Stimulated activated CD8-positive, alpha-beta memory T cell treated with anti-CD3 and anti-CD28 coated beads, Interleukin-4, amount 100 ng/mL, for 48 hours (primary cell): ENCODE data around the gene CILP2.
A peak's percentile ranks its signal among the peaks of the same experiment; 100 is the strongest.

Experiments used
- DNase-seq: peaks from one replicate; pipeline ENCODE4 v3.0.0-alpha.2; 2020

Gene CILP2

DNA sequence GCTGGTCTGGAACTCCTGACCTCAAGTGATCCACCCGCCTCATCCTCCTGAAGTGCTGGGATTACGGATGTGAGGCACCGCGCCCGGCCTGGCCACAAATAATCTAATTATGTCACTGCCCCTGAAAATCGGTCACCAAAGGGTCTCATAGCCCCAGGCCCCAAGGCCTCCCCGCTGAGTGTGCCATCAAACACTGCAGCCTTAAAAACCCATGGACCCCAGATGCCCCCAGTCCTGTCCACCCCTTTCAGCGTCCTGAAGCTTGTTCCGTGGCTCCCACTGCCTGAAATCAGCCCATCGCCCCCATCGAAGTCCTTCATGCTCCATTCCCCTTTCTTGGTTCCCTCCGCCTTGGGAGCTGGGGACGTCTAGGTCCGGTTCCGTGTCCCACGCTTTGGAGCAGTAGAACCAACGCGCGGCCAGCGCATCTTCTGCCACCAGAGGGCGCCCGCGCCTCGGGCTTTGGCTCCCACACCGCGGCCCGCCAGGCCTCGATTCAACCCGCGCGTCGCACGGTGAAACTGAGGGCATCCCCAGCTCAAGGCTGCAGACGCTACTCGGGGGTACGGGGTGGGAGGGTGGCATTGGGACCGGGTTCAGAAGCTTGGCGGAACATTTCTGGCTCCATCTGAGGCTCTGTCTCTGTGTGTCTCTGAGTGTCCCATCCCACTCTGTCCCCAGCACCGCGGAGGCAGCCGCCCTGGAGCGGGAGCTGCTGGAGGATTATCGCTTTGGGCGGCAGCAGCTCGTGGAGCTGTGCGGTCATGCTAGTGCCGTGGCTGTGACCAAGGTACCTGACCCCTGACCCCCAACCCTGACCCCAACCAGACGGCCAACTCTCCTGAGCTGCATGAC lies 5.9 kb upstream of the CILP2 start:
- peak; percentile 94 for DNase-seq

GRCh38 chr19:19532806-19533701 lies 5.0 kb upstream of the CILP2 start:
- no peak for DNase-seq

DNA sequence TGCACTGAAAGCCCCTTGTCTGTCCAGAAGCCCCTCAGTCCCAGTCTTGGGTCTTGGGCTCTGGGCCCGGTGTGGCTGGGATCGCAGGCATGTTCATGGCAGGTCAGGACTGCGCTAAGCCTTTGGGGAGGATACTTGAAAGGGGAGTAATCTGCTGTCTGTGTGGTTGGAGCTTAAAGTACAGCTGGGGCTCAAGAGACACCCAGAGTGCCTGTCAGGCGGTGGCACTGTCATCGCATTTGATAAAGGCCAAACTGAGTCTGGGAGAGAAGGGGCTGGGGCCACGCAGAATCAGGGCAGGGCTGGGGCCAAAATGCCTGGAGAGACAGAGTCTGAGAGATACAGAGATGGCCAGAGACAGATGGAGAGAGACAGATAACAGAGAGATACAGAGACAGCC lies 4.2 kb upstream of the CILP2 start:
- no peak for DNase-seq

GRCh38 chr19:19534556-19535265 lies 3.4 kb upstream of the CILP2 start:
- no peak for DNase-seq

GRCh38 chr19:19535311-19536191 lies 2.5 kb upstream of the CILP2 start:
- no peak for DNase-seq

DNA sequence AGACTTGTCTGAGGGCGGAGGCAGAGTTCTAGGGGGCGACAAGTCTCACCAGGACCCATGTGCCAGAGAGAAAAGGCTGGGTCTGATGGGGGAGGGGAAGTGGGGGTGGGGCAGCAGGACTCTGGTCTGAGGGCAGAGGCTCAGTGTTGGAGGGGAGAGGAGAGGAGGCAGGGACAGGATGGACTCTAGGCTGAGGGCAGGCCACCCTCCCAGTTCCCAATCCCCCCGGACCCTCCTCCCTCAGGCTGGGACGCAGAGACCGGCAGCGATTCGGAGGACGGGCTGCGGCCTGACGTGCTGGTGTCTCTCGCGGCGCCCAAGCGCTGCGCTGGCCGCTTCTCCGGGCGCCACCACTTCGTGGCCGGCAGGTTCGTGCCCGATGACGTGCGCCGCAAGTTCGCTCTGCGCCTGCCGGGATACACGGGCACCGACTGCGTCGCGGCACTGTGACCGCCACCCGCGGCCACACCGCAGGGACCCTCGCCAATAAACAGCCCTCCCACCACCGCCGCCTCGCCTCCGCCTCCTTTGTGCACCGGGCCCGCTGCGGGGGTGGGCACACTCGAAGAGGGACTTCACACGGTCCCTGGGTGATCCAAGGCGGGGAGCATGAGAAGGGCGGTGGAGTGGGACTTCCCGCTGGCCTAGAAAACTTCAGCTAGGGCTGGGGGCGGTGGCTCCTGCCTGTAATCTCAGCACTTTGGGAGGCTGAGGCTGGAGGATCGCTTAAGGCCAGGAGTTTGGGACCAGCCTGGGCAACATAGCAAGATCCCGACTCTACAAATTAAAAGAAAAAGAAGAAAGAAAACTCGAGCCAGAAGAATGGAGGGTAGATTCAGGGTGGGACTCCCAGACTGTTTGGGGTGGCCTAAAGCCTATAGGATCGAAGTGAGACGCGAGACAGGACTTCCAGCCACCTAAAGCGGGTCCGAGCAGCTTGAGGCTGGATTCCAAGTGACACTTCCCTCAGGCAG lies 703 bp upstream of the CILP2 start:
- no peak for DNase-seq

DNA sequence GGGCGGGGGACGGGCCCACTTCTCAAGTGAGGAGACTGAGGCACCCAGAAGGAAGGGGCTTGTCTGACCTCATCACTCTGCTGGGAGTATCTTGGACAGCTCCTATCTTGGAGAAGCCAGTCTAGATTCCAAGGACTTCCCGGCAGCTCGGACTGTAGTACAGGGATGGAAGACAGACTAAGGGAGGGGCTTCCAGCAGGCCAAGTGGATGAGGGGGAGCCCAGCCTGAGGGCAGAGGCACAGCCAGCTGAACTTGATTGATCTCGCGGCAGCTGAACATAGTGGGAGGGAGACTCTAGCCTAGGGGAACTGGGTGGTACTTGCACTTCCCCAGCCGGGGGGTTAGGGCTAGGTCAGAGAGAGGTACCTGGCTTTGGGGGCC lies 711 bp downstream of the CILP2 start:
- no peak for DNase-seq

- no peak for DNase-seq
These were observed 1.6 kb downstream of the CILP2 start for GRCh38 chr19:19539698-19540063.

DNA sequence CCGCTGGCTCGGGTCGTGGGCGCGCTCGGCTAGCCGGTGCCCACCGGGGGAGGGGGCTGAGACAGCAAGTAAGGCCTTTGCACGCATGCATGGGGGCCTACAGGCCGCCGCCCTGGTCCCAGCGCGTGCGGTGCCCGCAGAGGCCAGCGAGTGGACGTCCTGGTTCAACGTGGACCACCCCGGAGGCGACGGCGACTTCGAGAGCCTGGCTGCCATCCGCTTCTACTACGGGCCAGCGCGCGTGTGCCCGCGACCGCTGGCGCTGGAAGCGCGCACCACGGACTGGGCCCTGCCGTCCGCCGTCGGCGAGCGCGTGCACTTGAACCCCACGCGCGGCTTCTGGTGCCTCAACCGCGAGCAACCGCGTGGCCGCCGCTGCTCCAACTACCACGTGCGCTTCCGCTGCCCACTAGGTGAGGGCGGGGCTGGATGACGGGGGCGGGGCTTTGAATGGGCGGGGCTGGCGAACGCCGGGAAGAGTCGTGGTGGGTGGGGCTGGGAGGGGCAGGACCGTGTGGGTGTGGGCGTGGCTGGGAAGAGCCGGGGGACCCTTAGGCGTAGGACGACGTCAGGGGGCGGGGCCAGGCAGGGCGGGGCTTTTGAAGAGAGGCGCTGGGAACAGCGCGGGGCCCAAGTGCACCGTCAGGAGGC lies 2.1 kb downstream of the CILP2 start:
- peak; percentile 90 for DNase-seq

- peak; percentile 93 for DNase-seq
These were observed 2.9 kb downstream of the CILP2 start for GRCh38 chr19:19540715-19541515.

GRCh38 chr19:19541616-19542015 lies 3.6 kb downstream of the CILP2 start:
- no peak for DNase-seq

- DNase-seq = no peak
These were observed 4.4 kb downstream of the CILP2 start for GRCh38 chr19:19542507-19542906.

DNA sequence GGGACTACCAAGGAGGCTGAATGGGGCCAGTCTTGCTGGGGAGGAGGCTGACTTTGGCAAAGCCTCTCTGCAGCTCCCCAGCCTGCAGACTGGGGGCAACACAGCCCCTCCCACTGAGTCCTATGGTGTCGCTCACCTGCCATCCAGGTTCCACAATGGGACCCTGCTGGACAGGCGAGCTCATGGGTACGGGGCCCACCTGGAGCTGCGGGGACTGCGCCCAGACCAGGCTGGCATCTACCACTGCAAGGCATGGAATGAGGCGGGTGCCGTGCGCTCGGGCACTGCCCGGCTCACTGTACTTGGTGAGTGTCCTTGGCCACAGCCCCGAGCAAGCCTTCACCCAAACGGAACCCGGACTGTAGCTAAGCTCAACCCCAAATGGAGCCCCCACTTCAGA lies 5.0 kb downstream of the CILP2 start:
- DNase-seq = no peak

GRCh38 chr19:19543640-19544039 lies 5.6 kb downstream of the CILP2 start:
- no peak for DNase-seq

DNA sequence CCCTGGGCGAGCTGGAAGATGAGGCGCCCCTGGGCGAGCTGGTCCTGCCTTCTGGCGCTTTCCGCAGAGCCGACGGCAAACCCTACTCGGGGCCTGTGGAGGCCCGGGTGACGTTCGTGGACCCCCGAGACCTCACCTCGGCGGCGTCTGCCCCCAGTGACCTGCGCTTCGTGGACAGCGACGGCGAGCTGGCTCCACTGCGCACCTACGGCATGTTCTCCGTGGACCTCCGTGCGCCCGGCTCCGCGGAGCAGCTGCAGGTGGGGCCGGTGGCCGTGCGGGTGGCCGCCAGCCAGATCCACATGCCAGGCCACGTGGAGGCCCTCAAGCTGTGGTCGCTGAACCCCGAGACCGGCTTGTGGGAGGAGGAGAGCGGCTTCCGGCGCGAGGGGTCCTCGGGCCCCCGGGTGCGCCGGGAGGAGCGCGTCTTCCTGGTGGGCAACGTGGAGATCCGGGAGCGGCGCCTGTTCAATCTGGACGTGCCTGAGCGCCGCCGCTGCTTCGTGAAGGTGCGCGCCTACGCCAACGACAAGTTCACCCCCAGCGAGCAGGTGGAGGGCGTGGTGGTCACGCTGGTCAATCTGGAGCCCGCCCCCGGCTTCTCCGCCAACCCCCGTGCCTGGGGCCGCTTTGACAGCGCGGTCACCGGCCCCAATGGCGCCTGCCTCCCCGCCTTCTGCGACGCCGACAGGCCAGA lies 6.3 kb downstream of the CILP2 start:
- no peak for DNase-seq

DNA sequence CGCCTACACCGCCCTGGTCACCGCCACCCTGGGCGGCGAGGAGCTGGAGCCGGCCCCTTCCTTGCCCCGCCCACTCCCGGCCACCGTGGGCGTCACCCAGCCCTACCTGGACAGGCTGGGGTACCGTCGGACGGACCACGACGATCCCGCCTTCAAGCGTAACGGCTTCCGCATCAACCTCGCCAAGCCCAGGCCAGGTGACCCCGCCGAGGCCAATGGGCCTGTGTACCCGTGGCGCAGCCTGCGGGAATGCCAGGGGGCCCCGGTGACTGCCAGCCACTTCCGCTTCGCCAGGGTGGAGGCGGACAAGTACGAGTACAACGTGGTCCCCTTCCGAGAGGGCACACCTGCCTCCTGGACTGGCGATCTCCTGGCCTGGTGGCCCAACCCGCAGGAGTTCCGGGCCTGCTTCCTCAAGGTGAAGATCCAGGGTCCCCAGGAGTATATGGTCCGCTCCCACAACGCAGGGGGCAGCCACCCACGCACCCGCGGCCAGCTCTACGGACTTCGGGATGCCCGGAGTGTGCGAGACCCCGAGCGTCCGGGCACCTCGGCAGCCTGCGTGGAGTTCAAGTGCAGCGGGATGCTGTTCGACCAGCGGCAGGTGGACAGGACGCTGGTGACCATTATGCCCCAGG lies 7.0 kb downstream of the CILP2 start:
- DNase-seq = no peak

DNA sequence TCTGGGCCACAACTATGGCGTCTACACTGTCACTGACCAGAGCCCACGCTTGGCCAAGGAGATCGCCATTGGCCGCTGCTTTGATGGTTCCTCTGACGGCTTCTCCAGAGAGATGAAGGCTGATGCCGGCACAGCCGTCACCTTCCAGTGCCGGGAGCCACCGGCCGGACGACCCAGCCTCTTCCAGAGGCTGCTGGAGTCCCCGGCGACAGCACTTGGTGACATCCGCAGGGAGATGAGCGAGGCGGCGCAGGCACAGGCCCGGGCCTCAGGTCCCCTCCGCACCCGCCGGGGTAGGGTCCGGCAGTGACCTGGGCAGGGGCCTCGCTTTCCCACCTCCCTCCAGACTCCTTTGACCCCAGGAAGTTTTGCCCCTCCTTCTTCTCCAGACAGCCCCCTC lies 7.6 kb downstream of the CILP2 start:
- DNase-seq = no peak

GRCh38 chr19:19546751-19547162 lies 8.7 kb downstream of the CILP2 start:
- no peak for DNase-seq
